PC-9 (cell line): Measurements from ENCODE around the gene FEN1.

Source experiments
- EZH2 ChIP-seq: fragments of 200-600 bp; sonication (generic); IDR thresholded peaks from 2 replicates; pipeline ENCODE4 v1.8.0; 2017; ENCODE audit warnings: antibody characterized with exemption, low read depth
- TF ChIP-seq, protein P1 (sequence below): fragments of 200-600 bp; sonication (generic); conservative IDR thresholded peaks from 2 replicates; pipeline ENCODE4 v1.6.1; 2017; ENCODE audit warnings: mixed run types, antibody characterized with exemption, mild to moderate bottlenecking, moderate library complexity

DNA sequence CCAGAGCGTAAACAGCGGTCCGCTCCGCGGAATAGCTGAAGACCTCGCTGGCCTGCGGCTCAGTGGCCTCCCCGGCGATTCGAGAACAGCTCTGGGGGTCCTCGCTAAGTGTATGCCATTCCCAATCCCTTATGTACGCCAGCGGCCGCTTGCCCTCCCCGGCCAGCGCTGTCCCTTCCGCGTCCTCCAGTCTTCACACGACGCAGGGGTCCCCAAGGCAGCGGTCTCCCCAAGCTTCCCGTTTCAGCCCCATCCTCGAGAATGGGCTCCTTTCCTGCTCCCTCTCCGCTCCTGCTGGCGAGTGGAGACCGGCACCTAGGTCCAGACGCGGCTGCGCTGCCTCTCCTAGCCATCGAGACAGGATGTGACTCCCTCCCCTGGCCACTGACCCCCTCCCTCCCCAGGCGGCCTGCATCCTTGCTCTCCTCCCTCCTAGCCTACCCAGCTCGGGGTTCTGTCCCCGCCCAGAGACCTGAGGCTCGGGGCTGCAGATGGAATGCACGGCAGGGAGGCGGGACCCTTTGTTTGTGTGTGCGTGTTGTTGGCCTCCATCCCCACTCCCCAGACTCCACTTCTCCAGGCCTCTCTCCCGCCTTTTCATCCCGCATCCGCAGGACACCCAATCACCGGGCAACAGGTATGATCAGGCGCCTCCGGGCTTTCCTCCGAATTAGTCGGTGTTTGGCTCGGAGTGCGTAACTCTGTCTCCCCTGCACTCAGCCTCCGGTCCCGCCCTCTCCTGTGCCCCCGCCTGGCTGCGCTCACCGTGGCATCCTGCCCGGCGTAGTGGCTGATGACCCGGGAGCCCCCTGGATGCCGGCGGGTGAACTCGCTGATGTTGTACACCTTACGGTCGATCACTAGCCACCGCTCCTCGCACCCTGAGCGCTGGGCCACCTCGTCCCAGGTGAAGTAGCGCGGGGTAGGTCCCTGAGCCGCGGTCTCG is 23.4 kb downstream of the FEN1 start:
- TF ChIP-seq, protein P1, sequence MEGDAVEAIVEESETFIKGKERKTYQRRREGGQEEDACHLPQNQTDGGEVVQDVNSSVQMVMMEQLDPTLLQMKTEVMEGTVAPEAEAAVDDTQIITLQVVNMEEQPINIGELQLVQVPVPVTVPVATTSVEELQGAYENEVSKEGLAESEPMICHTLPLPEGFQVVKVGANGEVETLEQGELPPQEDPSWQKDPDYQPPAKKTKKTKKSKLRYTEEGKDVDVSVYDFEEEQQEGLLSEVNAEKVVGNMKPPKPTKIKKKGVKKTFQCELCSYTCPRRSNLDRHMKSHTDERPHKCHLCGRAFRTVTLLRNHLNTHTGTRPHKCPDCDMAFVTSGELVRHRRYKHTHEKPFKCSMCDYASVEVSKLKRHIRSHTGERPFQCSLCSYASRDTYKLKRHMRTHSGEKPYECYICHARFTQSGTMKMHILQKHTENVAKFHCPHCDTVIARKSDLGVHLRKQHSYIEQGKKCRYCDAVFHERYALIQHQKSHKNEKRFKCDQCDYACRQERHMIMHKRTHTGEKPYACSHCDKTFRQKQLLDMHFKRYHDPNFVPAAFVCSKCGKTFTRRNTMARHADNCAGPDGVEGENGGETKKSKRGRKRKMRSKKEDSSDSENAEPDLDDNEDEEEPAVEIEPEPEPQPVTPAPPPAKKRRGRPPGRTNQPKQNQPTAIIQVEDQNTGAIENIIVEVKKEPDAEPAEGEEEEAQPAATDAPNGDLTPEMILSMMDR = no peak; the same call in 1 of the 2 replicates
- TF ChIP-seq EZH2 = no peak
